Suppressor macrophage treated with lipopolysaccharide for 4 hours (primary cell): ENCODE measurements around the gene CCDC24.
A peak's percentile ranks its signal among the peaks of the same experiment; 100 is the strongest.

Experiments used
- DNase-seq: peaks from one replicate; pipeline ENCODE4 v3.0.0-alpha.2; 2020

The CCDC24 gene

DNA sequence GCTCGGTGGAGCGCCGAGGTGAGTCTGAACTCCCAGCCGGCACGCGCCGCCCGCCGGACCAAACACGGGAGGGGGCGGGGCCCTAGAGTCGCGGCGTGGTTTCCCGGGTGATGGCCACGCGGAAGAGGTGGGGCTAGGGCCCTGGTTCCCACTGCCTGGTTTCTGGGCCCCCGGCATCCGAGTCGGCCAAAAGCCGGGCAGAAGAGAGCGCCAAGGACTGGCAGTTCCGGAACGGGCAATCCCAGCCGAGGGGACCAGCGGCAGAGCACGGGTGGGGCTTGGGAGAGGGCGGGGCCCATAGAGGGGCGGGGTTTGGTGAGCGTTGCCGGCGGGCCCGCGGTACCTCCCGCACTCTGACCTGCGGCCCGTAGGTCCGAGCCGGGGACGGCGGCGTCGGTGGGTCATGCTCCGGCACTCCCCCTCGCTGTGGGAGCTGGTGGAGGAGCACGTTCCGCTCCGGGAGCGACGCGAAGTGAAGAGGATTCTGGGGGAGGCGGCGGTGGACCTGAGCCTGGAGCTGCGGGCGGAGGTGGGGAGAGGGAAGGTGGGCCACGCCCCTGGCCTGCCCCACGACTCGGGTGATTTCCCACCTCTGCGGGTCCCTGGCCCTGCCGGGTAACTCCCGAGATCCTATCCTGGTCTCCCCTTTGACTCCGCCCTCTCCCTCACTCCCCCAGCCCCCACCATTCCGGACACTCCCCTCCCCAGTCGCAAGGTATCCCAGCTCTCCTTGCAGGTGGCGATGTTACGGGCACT, at the start of gene CCDC24:
TSS of gene CCDC24 (plus strand) at position 124 of the 756 bp plus-strand sequence. CDS start at position 404, 280 bp downstream.
- DNase-seq, result peak; percentile 80

GRCh38 chr1:43942411-43942810, 49.0 kb upstream of the CCDC24 start:
- DNase-seq, result peak; percentile 32

GRCh38 chr1:43944860-43945259, 46.5 kb upstream of the CCDC24 start:
- no peak for DNase-seq

- no peak for DNase-seq
Measured at GRCh38 chr1:43945674-43946235, 45.6 kb upstream of the CCDC24 start.

DNA sequence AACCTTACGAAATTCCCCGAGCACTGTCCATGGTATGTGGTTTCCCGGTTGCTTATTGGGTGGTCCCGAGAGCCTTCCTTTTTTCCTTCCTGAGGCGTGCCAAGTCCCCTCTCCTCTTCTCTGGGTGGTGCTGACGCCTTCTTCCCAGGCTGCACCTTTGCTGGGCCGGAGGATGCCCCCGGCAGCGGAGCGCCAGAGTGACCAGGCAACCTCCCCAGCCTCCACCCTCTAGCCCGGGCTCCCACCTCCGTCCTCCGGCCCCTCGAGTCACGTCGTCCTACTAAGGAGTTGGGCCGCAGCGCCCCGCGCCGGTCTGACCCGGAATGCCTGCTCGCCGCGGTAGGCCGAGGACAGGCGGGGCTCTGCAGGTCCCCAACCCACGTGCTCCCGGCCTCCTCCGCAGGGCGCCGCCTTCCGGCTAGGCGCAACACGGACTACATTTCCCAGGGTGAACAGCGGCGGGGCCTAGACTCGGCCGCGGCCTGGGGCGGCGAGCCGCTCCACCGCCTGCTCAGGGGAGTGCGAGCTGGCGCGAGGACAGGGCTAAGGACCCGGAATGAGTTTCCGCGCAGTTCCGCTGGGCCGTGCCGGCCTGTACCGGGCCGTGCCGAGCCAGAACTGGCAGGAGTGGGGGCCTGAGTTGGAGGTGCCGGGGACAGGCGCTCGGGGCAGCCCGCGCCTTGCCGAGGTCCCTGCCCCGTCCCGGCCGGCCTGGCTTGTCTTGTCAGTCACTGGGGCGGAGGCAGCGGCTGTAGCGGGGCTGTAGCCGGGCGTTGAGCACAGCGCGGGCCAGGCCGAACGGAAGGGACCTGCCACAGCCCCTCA, 45.0 kb upstream of the CCDC24 start, which contains the start of gene IPO13:
TSS of gene IPO13 (plus strand) at position 715 of the 825 bp plus-strand sequence. CDS start 651 bp downstream, outside the sequence.
- peak; percentile 98 for DNase-seq

DNA sequence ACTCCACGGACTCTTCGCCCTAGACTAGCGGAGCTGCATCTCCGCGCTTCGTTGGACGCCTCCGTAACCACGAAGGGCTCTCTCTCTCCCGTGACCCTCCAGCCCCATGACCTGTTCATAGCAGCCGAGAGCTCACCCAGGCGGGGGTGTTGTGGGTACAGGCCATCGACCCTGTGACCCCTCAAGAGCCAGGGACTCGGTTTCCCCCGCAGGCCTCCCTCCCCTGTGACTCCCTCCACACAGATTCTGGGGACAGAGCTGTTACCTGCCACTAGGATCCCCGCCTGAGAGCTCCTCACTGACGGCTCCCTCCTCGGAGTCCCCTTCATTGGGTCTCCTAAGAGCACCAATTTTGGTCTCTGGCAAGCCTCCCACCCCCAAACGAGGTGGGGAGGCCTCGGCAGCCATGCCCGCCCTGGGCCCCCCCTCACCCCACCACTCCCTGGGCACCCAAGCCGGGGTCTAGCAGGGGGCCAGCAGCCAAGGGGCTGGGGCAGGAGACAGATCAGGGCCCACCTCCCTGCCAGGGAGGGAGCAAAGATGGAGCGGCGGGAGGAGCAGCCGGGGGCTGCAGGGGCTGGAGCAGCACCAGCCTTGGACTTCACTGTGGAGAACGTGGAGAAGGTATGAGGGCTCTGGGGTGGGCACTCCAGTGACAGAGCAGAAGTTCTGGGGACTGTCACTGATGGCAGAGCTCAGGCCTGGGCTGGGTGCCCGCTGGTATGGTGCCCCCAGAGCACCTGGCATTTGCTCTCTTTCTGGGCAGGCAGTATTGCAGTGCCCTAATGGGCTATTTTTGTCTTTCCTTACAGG, 44.1 kb upstream of the CCDC24 start:
- DNase-seq, result no peak

DNA sequence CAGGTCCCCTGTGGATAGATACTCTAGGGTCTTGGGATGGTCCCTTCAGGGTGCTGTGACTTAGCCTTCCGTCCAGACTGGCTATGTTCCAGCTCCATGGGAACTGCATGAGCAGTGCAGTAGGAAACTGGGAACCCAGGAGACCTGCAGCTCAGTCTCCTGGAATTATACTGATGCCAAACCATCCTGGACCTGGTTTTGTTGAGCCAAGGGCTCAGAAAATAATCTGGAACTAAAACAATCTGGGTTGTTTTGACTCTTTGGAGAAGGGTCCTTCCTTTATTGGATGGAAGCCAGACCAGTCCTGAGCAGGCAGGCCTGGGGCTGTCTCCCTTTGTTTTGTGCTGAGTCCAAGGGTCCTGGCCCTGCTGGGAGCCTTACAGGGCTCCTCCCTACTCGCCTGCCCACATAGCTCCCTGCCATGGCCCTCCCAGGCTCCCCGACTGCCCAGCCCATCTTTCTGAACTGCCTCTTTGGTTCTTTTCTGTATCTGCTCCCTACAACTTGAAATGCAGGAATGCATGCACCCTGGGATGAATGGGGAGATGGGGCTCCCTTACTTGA, 43.4 kb upstream of the CCDC24 start:
- no peak for DNase-seq

- DNase-seq, result no peak
Measured at GRCh38 chr1:43949678-43950077, 41.7 kb upstream of the CCDC24 start.

GRCh38 chr1:43951021-43951985, 40.1 kb upstream of the CCDC24 start:
- DNase-seq, result no peak

- no peak for DNase-seq
Measured at GRCh38 chr1:43952731-43953346, 38.6 kb upstream of the CCDC24 start.

DNA sequence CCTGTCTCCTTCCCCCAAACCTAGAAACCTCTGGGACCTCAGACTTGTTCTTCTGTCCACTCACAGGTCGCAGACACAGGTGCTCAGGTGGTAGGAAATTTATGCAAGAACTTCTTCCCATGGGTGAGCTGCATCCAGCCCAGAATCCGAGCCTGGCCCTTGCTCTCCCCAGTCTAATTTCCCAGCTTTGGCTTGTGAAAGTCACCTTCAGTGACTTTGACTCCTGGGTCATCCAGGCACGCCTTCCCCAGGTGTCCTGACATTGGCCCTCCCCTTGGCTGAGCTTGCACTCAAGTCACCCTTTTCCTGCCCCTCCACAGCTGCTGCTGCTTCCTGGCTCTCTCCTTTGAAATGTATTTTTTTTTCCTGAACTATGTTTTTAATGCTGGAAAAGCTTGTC, 38.0 kb upstream of the CCDC24 start:
- DNase-seq, result no peak

- no peak for DNase-seq
Measured at GRCh38 chr1:43954036-43954435, 37.4 kb upstream of the CCDC24 start.

- no peak for DNase-seq
Measured at GRCh38 chr1:43956234-43956633, 35.2 kb upstream of the CCDC24 start.

DNA sequence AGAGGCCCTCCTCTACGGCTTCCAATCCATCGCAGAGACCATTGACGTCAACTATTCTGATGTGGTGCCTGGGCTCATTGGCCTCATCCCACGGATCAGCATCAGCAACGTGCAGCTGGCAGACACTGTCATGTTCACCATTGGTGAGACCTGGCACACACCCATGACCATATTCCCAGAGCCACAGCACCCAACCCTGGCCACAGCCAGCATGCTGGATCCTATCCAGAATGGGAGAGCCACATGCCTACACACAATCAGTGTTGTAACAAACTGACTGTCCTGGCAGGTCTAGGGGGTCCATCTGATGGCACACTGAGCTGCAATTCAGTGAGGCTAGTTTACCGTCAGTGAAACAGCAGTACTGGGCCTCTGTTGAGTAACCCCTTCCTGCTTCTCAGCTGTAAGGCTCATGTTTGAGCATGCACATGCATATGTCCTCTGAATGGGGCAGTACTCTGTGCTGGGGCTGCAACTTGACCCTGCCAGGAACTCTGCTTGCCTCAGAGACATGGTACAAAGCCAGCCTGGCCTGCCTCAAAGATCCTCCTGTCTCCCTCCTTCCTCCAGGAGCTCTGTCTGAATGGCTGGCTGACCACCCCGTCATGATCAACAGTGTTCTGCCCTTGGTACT, 33.9 kb upstream of the CCDC24 start:
- DNase-seq, result no peak

- DNase-seq, result no peak
Measured at GRCh38 chr1:43958351-43959255, 32.8 kb upstream of the CCDC24 start.

- no peak for DNase-seq
Measured at GRCh38 chr1:43960798-43961197, 30.6 kb upstream of the CCDC24 start.

GRCh38 chr1:43961692-43962091, 29.7 kb upstream of the CCDC24 start:
- no peak for DNase-seq

DNA sequence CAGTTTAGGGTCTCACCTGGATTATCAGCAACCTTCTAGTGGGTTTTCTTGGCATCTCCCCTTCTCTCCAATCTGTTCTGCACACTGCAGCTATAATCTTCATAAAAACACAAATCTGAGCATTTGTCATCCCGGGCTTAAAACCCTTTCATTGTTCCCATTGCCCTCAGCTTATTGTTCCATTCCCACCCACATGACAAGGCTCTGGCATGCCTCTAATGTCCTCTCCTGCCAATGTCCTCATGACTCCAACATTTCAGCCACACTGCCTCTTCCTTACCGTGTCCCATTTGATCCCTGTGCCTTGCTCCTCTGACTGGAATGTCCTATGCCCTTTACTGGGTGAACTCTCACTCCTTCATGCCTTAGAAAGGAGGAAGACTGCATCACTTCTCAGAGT, 29.1 kb upstream of the CCDC24 start:
- DNase-seq, result no peak

DNA sequence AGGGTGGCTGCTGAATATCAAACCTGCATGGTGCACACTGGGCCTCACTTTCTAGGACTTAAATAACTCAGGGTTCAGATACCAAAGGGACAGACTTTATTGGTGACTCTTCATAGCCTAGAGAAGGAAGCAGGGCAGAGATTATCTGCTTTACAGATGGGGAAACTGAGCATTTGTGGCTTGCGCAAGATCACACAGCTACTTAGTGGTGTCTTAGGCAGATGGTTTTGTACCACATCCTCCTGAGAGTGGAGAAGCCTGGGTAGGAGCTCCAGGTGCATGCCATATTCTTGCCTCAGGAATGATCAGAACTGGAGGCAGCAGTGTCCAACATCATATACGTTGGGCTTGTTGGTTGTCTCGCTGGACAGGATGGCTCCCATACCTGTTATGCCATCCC, 28.4 kb upstream of the CCDC24 start:
- DNase-seq, result no peak
